GM21447 (cell line): ENCODE data around the gene SLC11A2.
"Not testable (repeated sequence)": the region's sequence is repeated elsewhere in the genome, so short reads cannot be mapped to it uniquely, and the experiment has no call there.

Experiments used
- ATAC-seq: cut with Tn5 transposase; IDR thresholded peaks from one replicate; pipeline ENCODE4 v1.9.1; 2021; ENCODE audit not compliant: unreplicated experiment

The SLC11A2 gene

DNA sequence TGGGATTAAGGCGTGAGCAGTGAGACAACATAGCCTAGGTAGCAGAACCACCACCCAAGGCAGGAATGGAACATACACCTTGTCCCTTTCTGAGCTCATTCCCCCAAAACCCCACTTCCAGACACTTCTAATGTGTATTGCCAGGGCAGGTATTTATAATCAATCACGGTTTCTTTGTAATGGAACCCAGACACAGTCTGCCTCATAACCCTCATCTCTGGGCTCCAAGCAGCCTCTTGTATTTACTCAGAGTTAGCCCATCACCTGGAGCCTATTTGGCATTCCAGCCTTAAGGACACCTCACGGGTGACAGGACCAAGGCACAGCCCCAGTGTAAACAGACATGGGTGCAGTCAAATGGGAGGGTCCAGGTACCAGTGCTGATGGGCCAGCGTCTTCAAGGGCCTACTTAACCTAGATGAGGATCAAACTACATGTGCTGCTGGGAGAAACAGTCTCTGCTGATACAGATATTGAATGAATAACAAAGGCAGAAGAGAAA is 76.3 kb downstream of the SLC11A2 start:
- no peak for ATAC-seq

DNA sequence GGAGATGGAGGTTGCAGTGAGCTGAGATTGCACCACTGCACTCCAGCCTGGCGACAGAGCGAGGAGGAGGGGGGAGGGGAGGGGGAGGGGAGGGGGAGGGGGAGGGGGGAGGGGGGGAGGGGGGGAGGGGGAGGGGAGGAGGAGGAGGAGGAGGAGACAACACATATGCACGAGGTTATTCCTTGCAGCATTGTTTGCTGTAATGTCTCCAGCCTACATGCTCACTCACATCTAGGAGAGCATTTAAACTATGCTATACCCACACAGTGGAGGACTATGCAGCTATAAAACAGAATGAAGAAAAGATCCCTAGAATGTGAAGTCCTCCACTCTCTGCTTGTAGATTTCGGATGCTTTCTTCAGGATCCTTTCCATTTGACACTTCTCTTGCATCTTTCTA is 77.4 kb downstream of the SLC11A2 start:
- no peak for ATAC-seq

DNA sequence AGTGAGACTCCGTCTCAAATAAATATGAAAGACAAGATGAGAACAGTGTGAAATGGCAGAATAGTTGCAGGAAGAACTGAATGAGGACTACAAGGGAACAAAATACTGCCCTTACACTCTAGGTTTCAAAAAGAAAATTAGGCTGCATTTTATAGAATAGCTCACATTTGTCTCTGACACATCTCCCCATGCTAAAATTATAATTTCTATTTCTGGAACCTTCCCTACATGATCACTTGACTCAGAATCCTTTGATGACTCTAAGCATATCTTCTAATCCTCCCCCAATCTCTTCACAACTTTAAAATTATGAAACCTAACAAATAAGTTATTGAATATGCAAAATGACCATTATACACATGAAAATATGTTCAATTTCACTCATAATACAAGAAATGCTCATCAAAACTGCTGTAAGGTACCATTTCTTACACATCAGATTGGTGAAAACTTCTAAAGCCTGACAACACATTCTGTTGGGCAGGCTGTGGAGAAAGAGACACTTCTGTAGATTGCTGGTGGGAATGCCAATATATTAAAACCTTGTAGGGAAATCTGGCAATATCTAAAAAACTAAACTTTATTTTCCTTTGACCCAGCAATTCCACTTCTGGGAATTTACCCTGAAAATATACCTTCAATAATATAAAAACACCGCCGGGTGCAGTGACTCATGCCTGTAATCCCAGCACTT is 78.1 kb downstream of the SLC11A2 start:
- ATAC-seq, result no peak

DNA sequence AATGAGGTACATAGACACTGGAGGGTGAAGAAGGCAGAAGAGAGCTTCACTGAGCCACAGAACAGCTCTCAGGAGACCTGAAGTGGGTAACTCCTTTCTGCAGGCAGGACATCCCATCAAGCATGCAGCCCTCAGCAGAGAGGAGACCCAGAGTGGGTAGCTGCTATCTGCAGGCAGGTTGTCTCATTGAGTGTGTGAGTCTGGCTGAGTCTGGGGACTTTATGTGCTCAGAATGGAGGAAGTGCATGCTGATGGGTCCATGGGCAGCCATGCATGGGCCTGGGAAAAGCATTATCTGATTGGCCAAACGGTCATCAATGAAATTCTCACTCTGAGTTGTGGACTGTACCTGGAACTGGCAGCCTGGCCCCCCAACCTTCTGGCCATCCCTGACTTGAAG is 88.5 kb downstream of the SLC11A2 start:
- no peak for ATAC-seq

DNA sequence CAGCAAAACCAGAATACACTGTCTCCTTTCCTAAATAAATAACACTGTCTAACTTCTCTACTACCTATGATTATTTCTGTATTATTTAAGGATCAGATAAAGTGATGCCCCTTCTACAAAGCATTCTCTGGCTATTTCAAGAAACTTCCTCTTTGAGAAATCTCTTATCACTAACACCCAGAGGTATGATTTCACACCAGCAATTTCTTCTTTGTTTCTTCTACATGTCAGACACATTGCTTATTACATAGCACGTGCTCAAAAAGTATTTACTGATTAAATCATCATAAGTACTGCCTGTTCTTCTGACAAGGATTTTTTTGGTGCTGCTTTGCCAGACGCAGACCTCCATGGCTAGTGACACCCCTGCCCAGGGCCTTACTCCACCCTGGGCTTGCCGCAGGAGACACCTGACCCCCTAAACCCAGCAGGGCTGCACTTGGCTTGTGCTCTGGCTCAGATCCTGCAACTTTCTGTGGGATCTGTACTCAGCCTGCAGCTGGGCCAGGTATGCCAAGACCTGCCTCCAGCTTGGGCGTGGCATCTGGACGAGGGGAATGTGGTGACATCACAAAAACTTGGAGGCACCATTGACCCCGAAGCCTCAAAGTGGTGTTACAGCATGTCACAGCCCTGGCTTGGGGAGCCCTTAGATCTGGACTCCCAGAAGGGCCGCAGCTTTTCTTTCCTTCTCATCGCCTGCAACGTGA is 89.2 kb downstream of the SLC11A2 start:
- ATAC-seq, result no peak

DNA sequence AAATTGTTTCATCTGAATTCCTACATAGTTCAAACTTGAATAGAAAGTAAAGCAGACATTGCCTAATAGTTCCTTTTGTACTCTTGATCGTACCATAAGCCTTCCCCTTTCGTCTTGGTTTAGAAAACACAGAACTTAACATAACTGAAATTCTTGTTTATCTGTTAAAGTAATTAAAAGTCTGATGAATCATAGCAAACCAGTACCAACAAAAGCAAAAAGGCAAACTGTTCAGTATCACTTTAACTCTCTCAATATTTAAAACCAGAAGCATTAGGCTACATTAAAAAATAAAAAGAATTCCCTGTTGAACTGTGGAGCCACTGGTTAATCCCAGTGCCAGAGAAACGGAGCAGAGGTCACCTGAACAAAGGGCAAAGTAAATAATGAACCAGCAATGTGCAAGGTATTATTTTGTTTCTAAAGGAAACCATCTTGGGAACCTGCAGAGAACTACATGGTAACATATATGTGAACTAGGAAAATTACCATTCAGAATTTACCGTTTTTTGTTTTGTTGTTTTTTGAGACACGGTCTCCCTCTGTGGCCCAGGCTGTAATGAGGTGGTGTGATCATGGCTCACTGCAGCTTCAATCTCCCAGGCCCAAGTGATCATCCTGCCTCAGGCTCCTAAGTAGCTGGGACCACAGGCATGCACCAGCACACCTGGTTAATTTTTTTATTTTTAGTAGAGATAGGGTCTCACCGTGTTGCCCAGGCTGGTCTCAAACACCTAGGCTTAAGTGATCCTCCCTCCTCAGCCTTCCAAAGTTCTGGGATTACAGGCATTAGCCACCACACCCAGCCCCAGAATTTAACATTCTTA is 91.0 kb downstream of the SLC11A2 start:
- ATAC-seq, result no peak

DNA sequence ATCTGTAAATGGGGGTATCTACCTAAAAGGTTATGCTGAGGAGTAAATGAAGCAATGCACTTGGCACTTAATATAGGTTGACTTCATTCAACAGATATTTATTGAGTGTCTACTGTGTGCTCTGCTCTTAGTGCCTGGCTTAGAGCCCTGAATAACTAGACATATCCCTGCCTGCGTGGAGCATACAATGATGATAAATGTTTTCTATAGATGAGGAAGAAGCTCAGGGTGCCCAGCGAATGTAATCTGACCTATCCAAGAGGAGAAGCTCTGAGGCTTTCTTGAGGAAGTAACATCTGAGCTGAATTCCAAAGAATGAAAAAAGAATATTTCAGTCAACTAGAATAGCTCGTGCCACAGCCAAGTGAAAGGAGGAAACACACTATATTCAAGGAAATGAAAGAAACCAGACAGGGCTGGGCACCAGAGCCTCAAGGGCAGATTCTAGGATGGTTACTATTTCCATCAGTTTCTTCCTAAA is 91.8 kb downstream of the SLC11A2 start:
- no peak for ATAC-seq

DNA sequence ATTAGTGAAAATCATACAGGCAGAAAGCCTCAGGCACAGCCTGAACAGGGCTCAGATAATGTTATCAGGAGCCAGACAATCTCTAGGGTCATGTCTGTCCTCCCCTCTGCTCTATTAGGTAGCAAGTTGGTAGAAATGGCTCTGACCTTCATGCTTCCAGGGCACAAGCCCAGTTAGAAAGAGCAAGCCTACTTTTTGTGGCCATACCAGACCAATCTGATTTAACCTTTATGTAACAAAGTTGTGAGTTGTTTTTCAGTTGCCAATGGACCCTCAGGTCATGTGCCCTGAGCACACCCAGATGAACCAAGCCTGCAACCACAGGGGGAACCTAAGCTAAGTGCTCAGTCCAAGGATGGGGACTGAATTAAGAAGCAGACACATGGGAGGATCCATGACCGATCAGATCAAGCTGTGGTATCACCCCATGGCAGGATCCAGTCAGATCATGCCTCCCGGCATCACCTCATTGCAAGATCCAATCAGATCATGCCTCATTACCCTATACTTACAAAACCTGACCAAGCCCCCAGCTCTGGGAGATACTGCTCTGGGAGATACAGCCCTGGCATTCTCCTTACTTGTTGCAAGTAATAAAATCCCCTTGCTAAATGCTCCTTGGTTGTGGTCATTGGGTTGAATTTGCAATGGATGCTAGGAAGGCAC is 92.6 kb downstream of the SLC11A2 start:
- ATAC-seq, result no peak

DNA sequence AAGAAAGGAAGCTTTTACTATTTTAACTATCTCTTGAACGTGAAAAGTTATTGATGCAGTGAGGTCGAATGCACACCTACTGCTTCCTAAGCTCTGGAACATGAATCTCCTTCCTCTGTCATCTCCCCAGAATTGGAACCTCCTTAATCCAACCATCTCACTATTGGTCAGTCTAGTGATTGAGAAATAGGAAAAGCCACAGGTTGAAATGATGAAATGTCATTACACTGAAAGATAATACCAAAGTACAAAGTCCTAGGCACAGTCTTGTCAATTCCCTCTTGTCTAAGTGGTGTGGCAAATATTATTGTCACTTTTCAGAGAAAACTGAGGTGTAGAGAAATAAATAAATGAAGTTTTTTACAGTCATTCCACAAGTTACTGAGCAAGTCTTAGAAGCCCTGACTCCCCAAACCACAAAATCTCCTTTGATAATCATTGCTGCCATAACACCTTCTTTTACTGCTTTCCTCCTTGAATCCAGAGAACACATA is 93.3 kb downstream of the SLC11A2 start:
- no peak for ATAC-seq

DNA sequence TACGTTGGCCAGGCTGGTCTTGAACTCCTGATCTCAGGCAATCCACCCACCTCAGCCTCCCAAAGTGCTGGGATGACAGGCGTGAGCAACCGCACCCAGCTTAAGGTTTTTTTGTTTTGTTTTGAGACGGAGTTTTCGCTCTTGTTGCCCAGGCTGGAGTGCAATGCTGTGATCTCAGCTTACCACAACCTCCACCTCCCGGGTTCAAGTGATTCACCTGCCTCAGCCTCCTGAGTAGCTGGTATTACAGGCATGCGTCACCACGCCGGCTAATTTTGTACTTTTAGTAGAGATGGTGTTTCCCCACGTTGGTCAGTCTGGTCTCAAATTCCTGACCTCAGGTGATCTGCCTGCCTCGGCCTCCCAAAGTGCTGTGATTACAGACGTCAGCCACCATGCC is 95.7 kb downstream of the SLC11A2 start:
- not testable (repeated sequence) for ATAC-seq

DNA sequence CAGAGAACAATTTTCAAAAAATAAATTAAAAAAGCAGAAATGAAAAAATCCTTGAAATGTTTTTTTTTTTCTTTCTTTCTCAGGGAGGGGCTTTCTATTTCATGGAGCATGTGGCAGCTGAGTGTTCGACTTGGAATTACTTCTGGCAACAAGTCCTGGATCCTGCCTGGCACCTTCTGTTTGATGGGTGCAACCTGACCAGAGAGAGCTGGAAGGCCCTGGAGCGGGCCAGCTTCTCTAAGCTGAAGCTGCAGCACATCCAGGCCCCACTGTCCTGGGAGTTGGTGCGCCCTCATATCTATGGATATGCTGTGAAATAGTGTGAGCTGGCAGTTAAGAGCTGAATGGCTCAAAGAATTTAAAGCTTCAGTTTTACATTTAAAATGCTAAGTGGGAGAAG is 96.4 kb downstream of the SLC11A2 start:
- no peak for ATAC-seq
